Vagina (tissue), 2 donors: ENCODE data around the gene ZNF292.
"Not testable (repeated sequence)": the region's sequence is repeated elsewhere in the genome, so short reads cannot be mapped to it uniquely, and the experiment has no call there.

Experiments used
- POLR2A ChIP-seq, 2 donors: fragments of 450-650 bp; IDR thresholded peaks; one replicate each; pipeline ENCODE4 v1.6.1; 2017; ENCODE audit warnings: antibody characterized with exemption in 2 of 2, mild to moderate bottlenecking in 2 of 2, moderate library complexity in 2 of 2
- POLR2AphosphoS5 ChIP-seq, 2 donors: sonication (generic); formaldehyde crosslinking; IDR thresholded peaks; one replicate each; pipeline ENCODE4 v1.9.0; 2017; ENCODE audit warnings: antibody characterized with exemption in 2 of 2, mild to moderate bottlenecking in 2 of 2, low read depth in 1 of 2; ENCODE audit not compliant: insufficient read depth in 1 of 2
- TF ChIP-seq, protein P1 (sequence below), 3 experiments: fragments of 450-650 bp in 2 of 3; fragments of 200-600 bp in 1 of 3; sonication (generic) in 1 of 3; IDR thresholded peaks; one replicate each; pipeline ENCODE4 v1.5.1; 2017 to 2019; ENCODE audit warnings: antibody characterized with exemption in 3 of 3, mild to moderate bottlenecking in 2 of 3, moderate library complexity in 2 of 3

DNA sequence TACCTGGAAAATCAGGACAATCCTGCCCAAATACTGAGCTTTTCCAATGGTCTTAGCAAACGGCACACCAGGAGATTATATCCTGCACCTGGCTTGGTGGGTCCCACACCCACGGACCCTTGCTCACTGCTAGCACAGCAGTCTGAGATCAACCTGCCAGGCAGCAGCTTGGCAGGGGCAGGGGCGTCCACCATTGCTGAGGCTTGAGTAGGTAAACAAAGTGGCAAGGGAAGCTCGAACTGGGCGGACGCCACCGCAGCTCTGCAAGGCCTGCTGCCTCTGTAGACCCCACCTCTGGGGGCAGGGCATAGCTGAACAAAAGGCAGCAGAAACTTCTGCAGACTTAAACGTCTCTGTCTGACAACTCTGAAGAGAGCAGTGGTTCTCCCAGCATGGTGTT, 15.4 kb upstream of the ZNF292 start:
- TF ChIP-seq, protein P1, sequence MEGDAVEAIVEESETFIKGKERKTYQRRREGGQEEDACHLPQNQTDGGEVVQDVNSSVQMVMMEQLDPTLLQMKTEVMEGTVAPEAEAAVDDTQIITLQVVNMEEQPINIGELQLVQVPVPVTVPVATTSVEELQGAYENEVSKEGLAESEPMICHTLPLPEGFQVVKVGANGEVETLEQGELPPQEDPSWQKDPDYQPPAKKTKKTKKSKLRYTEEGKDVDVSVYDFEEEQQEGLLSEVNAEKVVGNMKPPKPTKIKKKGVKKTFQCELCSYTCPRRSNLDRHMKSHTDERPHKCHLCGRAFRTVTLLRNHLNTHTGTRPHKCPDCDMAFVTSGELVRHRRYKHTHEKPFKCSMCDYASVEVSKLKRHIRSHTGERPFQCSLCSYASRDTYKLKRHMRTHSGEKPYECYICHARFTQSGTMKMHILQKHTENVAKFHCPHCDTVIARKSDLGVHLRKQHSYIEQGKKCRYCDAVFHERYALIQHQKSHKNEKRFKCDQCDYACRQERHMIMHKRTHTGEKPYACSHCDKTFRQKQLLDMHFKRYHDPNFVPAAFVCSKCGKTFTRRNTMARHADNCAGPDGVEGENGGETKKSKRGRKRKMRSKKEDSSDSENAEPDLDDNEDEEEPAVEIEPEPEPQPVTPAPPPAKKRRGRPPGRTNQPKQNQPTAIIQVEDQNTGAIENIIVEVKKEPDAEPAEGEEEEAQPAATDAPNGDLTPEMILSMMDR (IDR thresholded peaks at IDR 0.05) = not testable (repeated sequence)
- not testable (repeated sequence) for TF ChIP-seq POLR2A (IDR thresholded peaks at IDR 0.05); POLR2AphosphoS5 (IDR thresholded peaks at IDR 0.05; ENCODE audit: insufficient read depth in 1 of 2, low read depth in 1 of 2)
